Mucosa of gallbladder (tissue), 1 donor: ENCODE measurements around the gene EBPL. TPM values are rescaled to one million over a fixed set of nuclear protein-coding genes. Genes with fewer than 3 reads are reported as not detected.
"Not testable (repeated sequence)": the region's sequence is repeated elsewhere in the genome, so short reads cannot be mapped to it uniquely, and the experiment has no call there.

ENCODE experiments used
- DNase-seq: peaks from one replicate; pipeline ENCODE4 v3.0.0-alpha.2; 2020; ENCODE audit warnings: low spot score
- total RNA-seq: library from RNA; stranded (reverse); gene quantifications from one replicate; pipeline ENCODE4 v1.2.1, GENCODE V29; 2021
- donor health status: DM: no; HTN: no; CAD: no.

EBPL gene
- total RNA-seq, 1 donor from 2014 or later: 34.1 TPM

- peak; percentile 78 for DNase-seq
Observed at GRCh38 chr13:49635599-49636433, 55.5 kb downstream of the EBPL start.

GRCh38 chr13:49633710-49634109 is 57.6 kb downstream of the EBPL start:
- DNase-seq: no peak

- no peak for DNase-seq
Observed at GRCh38 chr13:49632156-49632555, 59.1 kb downstream of the EBPL start.

GRCh38 chr13:49630580-49630979 is 60.7 kb downstream of the EBPL start:
- no peak for DNase-seq

GRCh38 chr13:49629947-49630346 is 61.3 kb downstream of the EBPL start:
- DNase-seq: no peak

- no peak for DNase-seq
Observed at GRCh38 chr13:49629196-49629938, 61.9 kb downstream of the EBPL start.

GRCh38 chr13:49627831-49628652 is 63.2 kb downstream of the EBPL start, which contains the start of gene ARL11:
Gene ARL11, plus strand, starts transcription at chr13:49628507. Its CDS starts 1,941 bp downstream, at chr13:49630448.
- peak; percentile 54 for DNase-seq

- peak; percentile 32 for DNase-seq
Observed at GRCh38 chr13:49625392-49626079, 65.8 kb downstream of the EBPL start.

- no peak for DNase-seq
Observed at GRCh38 chr13:49624229-49624628, 67.1 kb downstream of the EBPL start.

- no peak for DNase-seq
Observed at GRCh38 chr13:49622174-49622946, 68.9 kb downstream of the EBPL start.

GRCh38 chr13:49620170-49620621 is 71.1 kb downstream of the EBPL start:
- DNase-seq: no peak

- no peak for DNase-seq
Observed at GRCh38 chr13:49616676-49617065, 74.6 kb downstream of the EBPL start.

- DNase-seq: no peak
Observed at GRCh38 chr13:49615836-49616675, 75.2 kb downstream of the EBPL start.

GRCh38 chr13:49612042-49612441 is 79.2 kb downstream of the EBPL start:
- not testable (repeated sequence) for DNase-seq

Other genes starting within 250 kb of the EBPL start
- gene CAB39L, start 247.4 kb downstream of the EBPL start, total RNA-seq: 27.5 TPM
- gene SETDB2, start 247.2 kb downstream of the EBPL start, total RNA-seq: 9.8 TPM
- 36.7 TPM for gene PHF11, start 195.5 kb downstream of the EBPL start, total RNA-seq
- gene RCBTB1, start 105.9 kb downstream of the EBPL start, total RNA-seq: 22.8 TPM
- 2.8 TPM for gene ARL11, start 63.0 kb downstream of the EBPL start, total RNA-seq
- 31.5 TPM for gene KPNA3, start 101.2 kb upstream of the EBPL start, total RNA-seq
- 6.3 TPM for gene SPRYD7, start 244.9 kb upstream of the EBPL start, total RNA-seq